ENCODE results near the gene GABRB3.

Gene GABRB3

GRCh38 chr15:26670116-26670515, 102.8 kb downstream of the GABRB3 start:
- no peak for DNase-seq

GRCh38 chr15:26667222-26667988, 105.5 kb downstream of the GABRB3 start:
- DNase-seq: no peak

- DNase-seq: no peak
These were observed 106.7 kb downstream of the GABRB3 start for GRCh38 chr15:26665957-26666791.

- DNase-seq: no peak
These were observed 110.6 kb downstream of the GABRB3 start for GRCh38 chr15:26662283-26662682.

- DNase-seq: no peak
These were observed 111.1 kb downstream of the GABRB3 start for GRCh38 chr15:26661748-26662147.

- DNase-seq: no peak
These were observed 111.8 kb downstream of the GABRB3 start for GRCh38 chr15:26661107-26661506.

- no peak for DNase-seq
These were observed 112.6 kb downstream of the GABRB3 start for GRCh38 chr15:26660241-26660640.

GRCh38 chr15:26658290-26658689, 114.6 kb downstream of the GABRB3 start:
- no peak for DNase-seq

- no peak for DNase-seq
These were observed 116.8 kb downstream of the GABRB3 start for GRCh38 chr15:26656080-26656479.

- DNase-seq: no peak
These were observed 121.0 kb downstream of the GABRB3 start for GRCh38 chr15:26651909-26652308.

GRCh38 chr15:26648676-26649075, 124.2 kb downstream of the GABRB3 start:
- no peak for DNase-seq

- no peak for DNase-seq
These were observed 127.9 kb downstream of the GABRB3 start for GRCh38 chr15:26644948-26645347.

- DNase-seq: no peak
These were observed 131.7 kb downstream of the GABRB3 start for GRCh38 chr15:26641144-26641543.

GRCh38 chr15:26640601-26641000, 132.3 kb downstream of the GABRB3 start:
- no peak for DNase-seq

GRCh38 chr15:26639966-26640365, 132.9 kb downstream of the GABRB3 start:
- no peak for DNase-seq

- no peak for DNase-seq
These were observed 137.3 kb downstream of the GABRB3 start for GRCh38 chr15:26635614-26636013.

- no peak for DNase-seq
These were observed 137.8 kb downstream of the GABRB3 start for GRCh38 chr15:26635105-26635504.

- no peak for DNase-seq
These were observed 138.5 kb downstream of the GABRB3 start for GRCh38 chr15:26634319-26634718.

GRCh38 chr15:26632500-26632899, 140.4 kb downstream of the GABRB3 start:
- DNase-seq: no peak

- DNase-seq: no peak
These were observed 141.0 kb downstream of the GABRB3 start for GRCh38 chr15:26631894-26632293.

GRCh38 chr15:26630857-26631256, 142.0 kb downstream of the GABRB3 start:
- no peak for DNase-seq

- DNase-seq: no peak
These were observed 143.9 kb downstream of the GABRB3 start for GRCh38 chr15:26628879-26629529.

GRCh38 chr15:26628071-26628470, 144.8 kb downstream of the GABRB3 start:
- DNase-seq: no peak

- DNase-seq: no peak
These were observed 148.7 kb downstream of the GABRB3 start for GRCh38 chr15:26624128-26624527.
